K562 (cell line): Measurements from ENCODE around the gene CAPN13. TPM values are rescaled to one million over a fixed set of nuclear protein-coding genes. Genes with fewer than 3 reads are reported as not detected.

Source experiments
- AFF4 ChIP-seq: sonication (generic); formaldehyde crosslinking; IDR thresholded peaks from 2 replicates; pipeline ENCODE4 v1.8.0; 2023; ENCODE audit warnings: mild to moderate bottlenecking, missing genetic modification reagents
- CREBBP ChIP-seq: IDR thresholded peaks from one replicate; pipeline ENCODE4 v1.6.1; 2012; ENCODE audit warnings: low read depth, mild to moderate bottlenecking, control low read depth, inconsistent platforms, low read length
- ELF4 ChIP-seq: fragments of 450-650 bp; formaldehyde crosslinking; IDR thresholded peaks from 2 replicates; pipeline ENCODE4 v1.4.0; 2022; ENCODE audit warnings: missing genetic modification characterization
- GATAD2B ChIP-seq: fragments of 450-650 bp; IDR thresholded peaks from 2 replicates; pipeline ENCODE4 v1.6.1; 2017; ENCODE audit warnings: mild to moderate bottlenecking, borderline replicate concordance
- KAT2B ChIP-seq: IDR thresholded peaks from one replicate; pipeline ENCODE4 v1.6.1; 2012; ENCODE audit warnings: low read depth, mild to moderate bottlenecking, control low read depth, inconsistent platforms, low read length, moderate library complexity
- RAD51 ChIP-seq: fragments of 450-650 bp; IDR thresholded peaks from 2 replicates; pipeline ENCODE4 v1.7.1; 2016; ENCODE audit warnings: low read depth, mild to moderate bottlenecking, borderline replicate concordance
- SNAPC5 ChIP-seq: fragments of 250-450 bp; sonication (Bioruptor Pico); IDR thresholded peaks from 2 replicates; pipeline ENCODE4 v1.8.0; 2021; ENCODE audit warnings: moderate library complexity, mild to moderate bottlenecking, inconsistent platforms
- TEAD1 ChIP-seq, 2 experiments: fragments of 450-650 bp in 1 of 2; sonication (generic) in 1 of 2; formaldehyde crosslinking; IDR thresholded peaks; 2 replicates each; pipeline versions ENCODE4 v1.4.0 to v1.8.0; 2020 to 2022; ENCODE audit warnings: mild to moderate bottlenecking in 2 of 2, missing genetic modification reagents in 1 of 2
- TSHZ1 ChIP-seq: fragments of 250-450 bp; sonication (Bioruptor Pico); IDR thresholded peaks from 2 replicates; pipeline ENCODE4 v1.4.0; 2020; ENCODE audit warnings: mild to moderate bottlenecking, moderate library complexity
- ZNF699 ChIP-seq: fragments of 250-450 bp; sonication (Bioruptor Pico); IDR thresholded peaks from 2 replicates; pipeline ENCODE4 v1.8.0; 2021; ENCODE audit warnings: mild to moderate bottlenecking, moderate library complexity; ENCODE audit not compliant: insufficient replicate concordance
- polyA plus RNA-seq, 8 experiments: library from polyadenylated mRNA; depleted of rRNA in 4 of 8; stranded (reverse) in 5 of 8; unstranded in 3 of 8; fragments of >200 nt; fragmentation: Nextera tagmentation in 2 of 8; fragmentation: Illumina TruSeq in 1 of 8; extraction: Ambion mirVana in 2 of 8; extraction: Trizol in 1 of 8; gene quantifications; 2 replicates each; pipeline versions ENCODE4 v1.2.1 to v1.2.3, GENCODE V29; 2011 to 2014; ENCODE audit warnings: inconsistent platforms in 1 of 8, missing spikeins in 1 of 8
- total RNA-seq, 7 experiments: library from RNA; depleted of rRNA in 6 of 7; stranded (reverse); fragments of >200 nt in 6 of 7; fragmentation: Illumina TruSeq in 2 of 7; extraction: Trizol in 2 of 7; gene quantifications; 2 replicates each; pipeline versions ENCODE4 v1.2.1 to v1.2.3, GENCODE V29; 2011 to 2021; ENCODE audit warnings: low replicate concordance in 1 of 7

The CAPN13 gene
- total and polyA plus RNA-seq, 9 of the 15 experiments (the other 6 are each of a cell fraction or from before 2014, with no cell fraction given), result not detected

- no peak for TF ChIP-seq TSHZ1 (CRISPR knock-in tag)
- TF ChIP-seq SNAPC5 (CRISPR knock-in tag), result no peak
- TF ChIP-seq AFF4 (CRISPR knock-in tag), result no peak
- no peak for TF ChIP-seq TEAD1 (CRISPR knock-in tag; IDR thresholded peaks at IDR 0.05)
- TF ChIP-seq ELF4 (CRISPR knock-in tag), result no peak
- no peak for TF ChIP-seq ZNF699
- TF ChIP-seq CREBBP, result no peak
- TF ChIP-seq KAT2B, result no peak
- no peak for TF ChIP-seq RAD51
- TF ChIP-seq GATAD2B, result no peak
These were observed 4.6 kb downstream of the CAPN13 start (continued) for GRCh38 chr2:30802611-30803010.
